ENCODE measurements around the gene CCDC9.

The CCDC9 gene

DNA sequence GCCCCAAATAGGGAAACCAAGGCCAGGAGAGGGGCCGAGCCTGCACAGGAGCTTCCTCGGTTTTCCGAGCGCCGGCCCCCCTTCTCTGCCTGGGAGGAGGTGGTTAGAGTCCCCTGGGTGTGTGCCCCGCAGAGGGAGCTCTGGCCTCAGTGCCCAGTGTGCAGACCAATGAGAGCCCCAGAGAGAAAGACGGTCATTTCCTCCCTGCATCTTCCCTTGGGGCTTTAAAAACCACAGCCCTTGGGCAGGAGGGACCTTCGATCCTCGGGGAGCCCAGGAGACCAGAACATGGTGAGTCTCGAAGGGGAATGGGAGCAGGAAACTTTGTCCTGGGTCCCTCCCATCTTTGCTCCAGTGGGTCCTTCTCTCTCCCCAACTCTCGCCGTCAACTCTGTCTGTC, 53.3 kb downstream of the CCDC9 start, which contains the start of gene C5AR1:
Gene C5AR1, plus strand, starts transcription at position 254 of the 400 bp plus-strand sequence. Its CDS starts 35 bp downstream, at position 289.
- TF ChIP-seq, protein P1, sequence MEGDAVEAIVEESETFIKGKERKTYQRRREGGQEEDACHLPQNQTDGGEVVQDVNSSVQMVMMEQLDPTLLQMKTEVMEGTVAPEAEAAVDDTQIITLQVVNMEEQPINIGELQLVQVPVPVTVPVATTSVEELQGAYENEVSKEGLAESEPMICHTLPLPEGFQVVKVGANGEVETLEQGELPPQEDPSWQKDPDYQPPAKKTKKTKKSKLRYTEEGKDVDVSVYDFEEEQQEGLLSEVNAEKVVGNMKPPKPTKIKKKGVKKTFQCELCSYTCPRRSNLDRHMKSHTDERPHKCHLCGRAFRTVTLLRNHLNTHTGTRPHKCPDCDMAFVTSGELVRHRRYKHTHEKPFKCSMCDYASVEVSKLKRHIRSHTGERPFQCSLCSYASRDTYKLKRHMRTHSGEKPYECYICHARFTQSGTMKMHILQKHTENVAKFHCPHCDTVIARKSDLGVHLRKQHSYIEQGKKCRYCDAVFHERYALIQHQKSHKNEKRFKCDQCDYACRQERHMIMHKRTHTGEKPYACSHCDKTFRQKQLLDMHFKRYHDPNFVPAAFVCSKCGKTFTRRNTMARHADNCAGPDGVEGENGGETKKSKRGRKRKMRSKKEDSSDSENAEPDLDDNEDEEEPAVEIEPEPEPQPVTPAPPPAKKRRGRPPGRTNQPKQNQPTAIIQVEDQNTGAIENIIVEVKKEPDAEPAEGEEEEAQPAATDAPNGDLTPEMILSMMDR (IDR thresholded peaks at IDR 0.05; ENCODE audit: borderline replicate concordance, insufficient read depth, low read depth, low read length) = no peak
- no peak within 1 kb of the TSS for H3K4me3 ChIP-seq (ENCODE audit: low read depth, low read length)

DNA sequence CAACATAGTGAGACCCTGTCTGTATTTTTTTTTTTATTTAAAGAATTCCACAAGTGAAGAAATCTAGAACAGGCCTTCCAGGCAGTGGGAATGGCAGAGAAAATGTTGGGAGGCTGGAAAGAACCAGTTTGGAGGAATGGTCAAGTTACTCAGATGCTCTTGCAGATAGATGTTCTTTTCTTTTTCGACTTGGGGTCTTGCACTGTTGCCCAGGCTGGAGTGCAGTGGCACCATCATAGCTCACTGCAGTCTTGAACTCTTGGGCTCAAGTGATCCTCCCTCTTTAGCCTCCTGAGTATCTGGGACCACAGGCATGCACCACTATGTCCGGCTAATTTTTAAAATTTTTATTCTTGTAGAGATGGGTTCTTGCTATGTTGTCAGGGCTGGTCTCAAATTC, 54.0 kb downstream of the CCDC9 start:
- H3K4me3 ChIP-seq (ENCODE audit: low read depth, low read length) = no peak overlapping the region
- TF ChIP-seq, protein P1 (IDR thresholded peaks at IDR 0.05; ENCODE audit: borderline replicate concordance, insufficient read depth, low read depth, low read length) = no peak

DNA sequence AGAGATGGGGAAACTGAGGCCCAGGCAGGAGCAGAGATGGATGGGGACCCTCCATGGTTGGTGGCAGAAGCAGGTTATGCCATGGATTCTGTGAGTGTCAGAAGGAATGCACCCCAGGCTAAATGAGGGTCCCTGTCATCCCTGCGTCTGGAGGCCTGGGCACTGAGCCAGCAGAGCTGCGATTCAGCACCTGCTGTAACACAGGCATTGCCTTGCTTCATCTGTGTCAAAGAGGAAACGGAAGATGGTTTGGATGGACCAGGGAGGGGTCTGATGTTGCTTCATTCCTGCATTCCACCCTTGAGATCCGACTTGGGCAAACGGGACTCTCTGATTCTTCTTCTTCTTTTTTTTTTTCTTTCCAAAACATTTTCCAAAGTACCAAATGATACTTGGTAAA, 54.5 kb downstream of the CCDC9 start:
- no peak overlapping the region for H3K4me3 ChIP-seq (ENCODE audit: low read depth, low read length)
- TF ChIP-seq, protein P1 (IDR thresholded peaks at IDR 0.05; ENCODE audit: borderline replicate concordance, insufficient read depth, low read depth, low read length) = no peak

DNA sequence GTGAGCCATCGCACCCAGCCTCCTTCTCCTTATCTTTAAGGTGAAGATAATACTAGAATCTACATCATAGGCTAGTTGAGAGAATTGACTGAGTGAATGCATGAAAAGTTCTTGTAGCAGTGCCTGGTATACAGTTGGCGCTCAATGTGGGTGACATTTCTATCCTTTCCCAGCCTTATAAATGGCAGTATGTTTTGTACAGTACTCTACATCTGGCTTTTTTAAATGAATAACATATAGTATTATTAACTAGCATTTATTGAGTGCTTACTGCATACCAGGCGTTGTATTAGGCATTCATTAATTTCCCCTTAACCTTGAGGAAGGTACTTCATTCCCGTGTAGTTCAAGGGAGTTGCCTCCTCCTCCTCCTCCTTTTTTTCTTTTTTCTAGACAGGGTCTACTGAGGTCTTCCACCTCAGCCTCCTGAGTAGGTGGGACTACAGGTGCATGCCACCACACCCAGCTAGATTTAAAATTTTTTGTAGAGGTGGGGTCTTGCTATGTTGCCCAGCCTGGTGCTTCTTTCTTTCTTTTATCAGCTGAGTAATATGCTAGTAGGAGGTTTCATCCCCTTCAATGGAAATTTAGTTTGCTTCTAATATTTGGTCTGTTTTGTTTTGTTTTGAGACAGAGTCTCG, 56.2 kb downstream of the CCDC9 start:
- TF ChIP-seq, protein P1 (IDR thresholded peaks at IDR 0.05; ENCODE audit: borderline replicate concordance, insufficient read depth, low read depth, low read length) = no peak
- no peak overlapping the region for H3K4me3 ChIP-seq (ENCODE audit: low read depth, low read length)

DNA sequence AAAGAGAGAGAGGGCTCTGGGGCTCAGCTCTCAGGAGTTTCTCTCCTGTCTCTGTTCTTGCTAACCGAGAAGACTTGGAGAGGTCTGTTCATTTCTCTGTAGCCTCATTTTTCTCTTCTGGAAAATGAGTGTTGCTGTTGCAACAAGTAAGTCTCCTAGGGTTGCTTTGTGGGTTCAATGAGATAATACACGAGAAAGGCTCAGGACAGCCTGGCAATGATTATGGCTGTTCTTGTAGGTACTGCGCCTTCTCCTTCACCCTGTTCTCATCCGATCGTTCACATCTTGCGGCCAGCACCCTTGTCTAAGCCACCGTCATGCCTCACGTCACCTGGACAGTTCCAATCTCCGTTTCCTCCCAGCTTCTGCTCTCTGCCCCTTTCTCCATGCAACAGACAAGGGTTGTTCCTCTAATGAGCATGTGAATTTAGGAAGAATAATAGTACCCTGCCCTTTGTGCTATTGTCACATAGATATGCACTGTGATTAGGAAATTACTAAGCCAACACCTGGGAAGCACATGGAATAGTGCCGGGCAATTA, 57.5 kb downstream of the CCDC9 start:
- TF ChIP-seq, protein P1 (IDR thresholded peaks at IDR 0.05; ENCODE audit: borderline replicate concordance, insufficient read depth, low read depth, low read length) = no peak
- H3K4me3 ChIP-seq (ENCODE audit: low read depth, low read length) = no peak overlapping the region

DNA sequence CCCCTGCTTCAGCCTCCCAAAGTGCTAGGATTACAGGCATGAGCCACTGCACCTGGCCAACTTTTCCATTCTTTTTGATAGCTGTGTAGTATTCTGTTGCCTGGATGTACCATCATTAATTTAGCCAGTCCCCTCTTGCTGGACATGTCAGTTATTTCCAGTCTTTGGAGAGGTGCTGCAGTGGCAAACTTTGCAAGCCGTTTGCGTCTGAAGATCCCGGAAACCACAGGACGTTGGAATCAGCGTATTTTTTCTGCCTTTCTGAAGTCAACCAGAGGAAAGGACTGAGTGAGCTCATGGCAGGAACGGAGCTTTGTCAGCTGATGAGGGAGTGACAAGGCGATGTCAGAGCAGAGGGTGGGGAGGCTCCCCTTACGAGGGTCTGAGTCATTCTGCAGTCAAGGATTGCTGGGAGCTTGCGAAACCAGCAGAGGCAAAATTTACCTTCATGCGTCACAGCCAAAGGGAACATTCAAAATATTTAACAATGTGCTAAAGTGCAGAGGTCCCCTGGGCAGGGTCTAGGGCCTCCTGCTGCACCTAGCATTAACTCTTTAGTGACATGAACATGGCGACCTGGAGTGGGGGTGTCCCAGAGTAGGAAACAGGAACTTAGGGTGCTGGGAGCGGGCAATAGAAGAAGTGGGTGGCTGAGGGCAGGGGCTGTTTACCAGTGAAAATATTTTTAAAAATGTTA, 58.9 kb downstream of the CCDC9 start:
- H3K4me3 ChIP-seq (ENCODE audit: low read depth, low read length) = no peak overlapping the region
- TF ChIP-seq, protein P1 (IDR thresholded peaks at IDR 0.05; ENCODE audit: borderline replicate concordance, insufficient read depth, low read depth, low read length) = no peak

All from GM12875 (cell line).